GM12892 (cell line): ENCODE data around the gene CTNND2.

Experiments used
- POLR2AphosphoS5 ChIP-seq: IDR thresholded peaks from 2 replicates; pipeline ENCODE4 v1.6.1; 2011; ENCODE audit warnings: low read depth, low read length, control low read depth
- TAF1 ChIP-seq: IDR thresholded peaks from 2 replicates; pipeline ENCODE4 v1.6.1; 2011; ENCODE audit warnings: low read depth, mild to moderate bottlenecking, control low read depth, low read length, borderline replicate concordance

- TF ChIP-seq POLR2AphosphoS5 (no peak), TAF1 (no peak)
Observed at GRCh38 chr5:11268891-11269290, 635.4 kb downstream of the CTNND2 start.
